ENCODE results near the gene FNBP1. TPM values are rescaled to one million over a fixed set of nuclear protein-coding genes. Genes with fewer than 3 reads are reported as not detected.

Gene FNBP1
- total RNA-seq, 4 donors from 2014 or later = 13.3 to 30.0 (median 17.9) TPM

DNA sequence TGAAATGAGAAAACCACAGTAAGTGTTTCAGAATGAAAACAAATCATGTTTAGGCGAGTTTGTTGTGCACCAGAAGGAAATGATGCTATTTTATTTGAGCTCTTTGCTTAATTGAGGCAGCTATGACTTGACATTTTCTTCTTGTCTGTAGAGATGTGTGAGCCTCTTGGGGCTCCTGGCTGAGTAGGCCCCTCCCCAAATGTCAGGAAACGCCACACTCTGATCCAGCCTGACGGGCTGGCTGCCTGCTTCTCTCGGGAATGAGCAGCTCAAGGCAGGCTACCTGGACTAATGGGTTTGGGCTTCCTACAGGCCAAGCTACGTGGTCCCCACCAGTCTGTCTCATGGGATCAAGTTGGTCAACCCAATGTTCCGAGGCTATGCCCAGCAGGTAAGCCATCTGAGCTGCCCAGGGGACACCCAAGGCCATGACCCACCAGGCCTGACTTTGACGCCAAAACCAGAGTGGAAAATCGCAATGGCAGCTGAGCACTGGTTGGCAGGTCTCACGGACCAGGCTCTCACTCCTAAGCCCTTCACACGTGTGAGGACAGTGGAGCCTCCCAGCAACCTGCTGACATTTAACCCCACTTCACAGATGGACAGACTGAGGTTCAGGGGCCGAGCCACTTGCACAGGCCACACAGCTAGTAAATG is 177.9 kb downstream of the FNBP1 start:
- in situ Hi-C loops (cut with MboI; ENCODE audit: low sequenced_read_pairs in 4 of 4) = no loop called here
- no peaks in the 10 kb centered on the region for H3K4me1 ChIP-seq
- H3K36me3 ChIP-seq = peaks cover 0 to 44% of the 10 kb centered on the region in 2 donors
- H3K27me3 ChIP-seq = no peaks in the 10 kb centered on the region
- ATAC-seq (no peak), DNase-seq (no peak)
- H3K9me3 ChIP-seq = no peaks in the 10 kb centered on the region
- no peak overlapping the region for H3K27ac ChIP-seq
- no peak overlapping the region for H3K4me3 ChIP-seq
- intact Hi-C loops (cut with DNase I; ENCODE audit: low total_unique reads) = no loop called here
- no peak for TF ChIP-seq POLR2A (IDR thresholded peaks at IDR 0.05)

DNA sequence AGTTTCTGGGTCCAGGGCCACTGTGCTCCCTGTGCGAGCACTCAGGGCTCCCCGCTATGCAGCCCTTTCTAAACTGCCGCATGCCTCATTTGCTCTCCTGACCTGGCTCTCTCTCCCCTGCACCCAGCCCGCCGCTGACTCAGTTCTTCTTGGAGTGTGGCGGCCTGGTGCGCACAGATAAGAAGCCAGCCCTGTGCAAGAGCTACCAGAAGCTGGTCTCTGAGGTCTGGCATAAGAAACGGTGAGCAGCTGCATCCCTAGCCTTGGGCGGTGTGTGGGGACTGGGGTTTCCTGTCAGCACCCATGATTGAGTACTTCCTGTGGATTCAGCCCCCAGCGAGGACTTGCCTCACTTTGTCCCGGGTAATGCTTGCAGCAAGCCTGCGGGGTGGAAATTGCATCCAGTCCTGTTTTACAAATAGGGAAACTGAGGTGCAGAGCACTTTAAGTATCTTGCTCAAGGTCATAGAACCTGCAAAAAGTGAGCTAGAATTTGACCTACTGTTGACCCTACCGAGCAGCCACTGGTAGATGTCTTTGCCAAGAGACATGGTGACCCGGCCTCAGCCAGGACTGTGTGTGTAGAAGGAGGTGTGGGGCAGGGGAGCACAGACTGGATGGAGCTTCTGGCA is 179.8 kb downstream of the FNBP1 start:
- no peak for TF ChIP-seq POLR2A (IDR thresholded peaks at IDR 0.05)
- TF ChIP-seq, protein P1, sequence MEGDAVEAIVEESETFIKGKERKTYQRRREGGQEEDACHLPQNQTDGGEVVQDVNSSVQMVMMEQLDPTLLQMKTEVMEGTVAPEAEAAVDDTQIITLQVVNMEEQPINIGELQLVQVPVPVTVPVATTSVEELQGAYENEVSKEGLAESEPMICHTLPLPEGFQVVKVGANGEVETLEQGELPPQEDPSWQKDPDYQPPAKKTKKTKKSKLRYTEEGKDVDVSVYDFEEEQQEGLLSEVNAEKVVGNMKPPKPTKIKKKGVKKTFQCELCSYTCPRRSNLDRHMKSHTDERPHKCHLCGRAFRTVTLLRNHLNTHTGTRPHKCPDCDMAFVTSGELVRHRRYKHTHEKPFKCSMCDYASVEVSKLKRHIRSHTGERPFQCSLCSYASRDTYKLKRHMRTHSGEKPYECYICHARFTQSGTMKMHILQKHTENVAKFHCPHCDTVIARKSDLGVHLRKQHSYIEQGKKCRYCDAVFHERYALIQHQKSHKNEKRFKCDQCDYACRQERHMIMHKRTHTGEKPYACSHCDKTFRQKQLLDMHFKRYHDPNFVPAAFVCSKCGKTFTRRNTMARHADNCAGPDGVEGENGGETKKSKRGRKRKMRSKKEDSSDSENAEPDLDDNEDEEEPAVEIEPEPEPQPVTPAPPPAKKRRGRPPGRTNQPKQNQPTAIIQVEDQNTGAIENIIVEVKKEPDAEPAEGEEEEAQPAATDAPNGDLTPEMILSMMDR (IDR thresholded peaks at IDR 0.05 in 4 of 5, conservative IDR thresholded peaks at IDR 0.05 in 1 of 5) = no peak
- Histone ChIP-seq H3K27me3 (no peaks in the 10 kb centered on the region), H3K4me1 (no peaks in the 10 kb centered on the region), H3K36me3 (peaks cover 0 to 52% of the 10 kb centered on the region in 2 donors), H3K9me3 (no peaks in the 10 kb centered on the region), H3K4me3 (no peak overlapping the region), H3K27ac (no peak overlapping the region)
- intact Hi-C loops (cut with DNase I; ENCODE audit: low total_unique reads) = no loop called here
- no peak for DNase-seq
- in situ Hi-C loops (cut with MboI; ENCODE audit: low sequenced_read_pairs in 4 of 4) = no loop called here
- no peak for ATAC-seq

DNA sequence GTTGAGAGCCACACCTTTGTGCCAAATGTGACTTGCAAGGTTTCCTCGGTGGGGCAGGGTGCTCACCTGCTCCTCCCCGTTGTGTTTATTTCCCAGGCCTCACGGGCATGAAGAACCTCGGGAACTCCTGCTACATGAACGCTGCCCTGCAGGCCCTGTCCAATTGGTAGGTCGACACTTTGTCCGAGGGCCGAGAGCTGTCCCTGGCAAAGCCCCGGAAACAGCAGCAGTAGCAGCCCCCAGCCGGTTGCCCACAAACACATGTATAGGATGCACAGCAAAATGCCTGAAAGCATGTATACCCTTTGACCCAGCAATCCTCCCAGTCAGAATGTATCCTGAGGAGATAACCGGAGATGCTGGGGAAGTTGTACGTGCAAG is 181.6 kb downstream of the FNBP1 start:
- Histone ChIP-seq H3K4me3 (no peak overlapping the region), H3K9me3 (no peaks in the 10 kb centered on the region), H3K4me1 (no peaks in the 10 kb centered on the region), H3K36me3 (peaks cover 0 to 57% of the 10 kb centered on the region in 2 donors), H3K27ac (no peak overlapping the region), H3K27me3 (no peaks in the 10 kb centered on the region)
- intact Hi-C loops (cut with DNase I; ENCODE audit: low total_unique reads) (no loop called here), in situ Hi-C loops (cut with MboI; ENCODE audit: low sequenced_read_pairs in 4 of 4) (no loop called here)
- TF ChIP-seq, protein P1 (IDR thresholded peaks at IDR 0.05 in 4 of 5, conservative IDR thresholded peaks at IDR 0.05 in 1 of 5) = no peak
- no peak for TF ChIP-seq POLR2A (IDR thresholded peaks at IDR 0.05)
- no peak for ATAC-seq
- no peak for DNase-seq

DNA sequence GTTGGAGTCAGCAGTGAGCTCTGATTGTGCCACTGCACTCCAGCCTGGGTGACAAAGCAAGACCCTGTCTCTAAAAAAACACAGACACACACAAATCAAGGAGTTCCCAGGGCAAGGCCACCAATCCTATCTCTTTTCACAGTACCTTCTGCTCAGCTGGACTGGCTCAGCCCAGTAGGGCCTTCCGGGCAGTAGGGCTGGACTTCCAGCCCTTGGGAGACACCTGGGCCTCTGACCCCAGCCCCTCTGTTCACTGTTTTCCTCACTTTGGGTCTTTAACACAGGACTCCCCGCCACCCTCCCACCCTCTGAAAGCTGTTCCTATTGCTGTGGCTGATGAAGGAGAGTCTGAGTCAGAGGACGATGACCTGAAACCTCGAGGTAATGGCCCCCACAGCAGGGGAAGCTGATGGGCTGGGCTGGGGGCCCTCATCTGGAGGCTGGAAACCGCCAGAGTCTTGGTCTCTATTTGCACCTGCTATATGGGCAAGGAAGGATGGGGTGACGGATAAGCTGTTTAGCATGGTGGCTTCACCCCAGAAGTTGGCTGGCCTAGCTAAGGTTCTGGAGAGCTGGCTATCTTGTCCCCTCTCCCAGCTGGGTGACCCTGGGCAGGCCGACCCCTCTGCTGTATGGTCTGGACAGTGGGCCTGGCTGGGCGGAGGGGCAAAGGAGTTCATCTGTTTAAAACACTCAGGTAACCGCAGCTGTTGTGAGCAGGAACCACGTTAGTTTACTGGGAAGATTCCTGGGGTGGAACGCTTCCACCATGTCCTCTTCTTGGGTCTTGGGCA is 182.1 kb downstream of the FNBP1 start:
- Histone ChIP-seq H3K9me3 (no peaks in the 10 kb centered on the region), H3K4me1 (no peaks in the 10 kb centered on the region), H3K27me3 (no peaks in the 10 kb centered on the region), H3K4me3 (no peak overlapping the region), H3K27ac (no peak overlapping the region), H3K36me3 (peaks cover 0 to 61% of the 10 kb centered on the region in 2 donors)
- intact Hi-C loops (cut with DNase I; ENCODE audit: low total_unique reads) = no loop called here
- DNase-seq (no peak), ATAC-seq (no peak)
- TF ChIP-seq POLR2A (IDR thresholded peaks at IDR 0.05) = no peak
- TF ChIP-seq, protein P1 (IDR thresholded peaks at IDR 0.05 in 4 of 5, conservative IDR thresholded peaks at IDR 0.05 in 1 of 5) = no peak
- in situ Hi-C loops (cut with MboI; ENCODE audit: low sequenced_read_pairs in 4 of 4) = no loop called here
